ENCODE measurements around the gene MLYCD.

The MLYCD gene

DNA sequence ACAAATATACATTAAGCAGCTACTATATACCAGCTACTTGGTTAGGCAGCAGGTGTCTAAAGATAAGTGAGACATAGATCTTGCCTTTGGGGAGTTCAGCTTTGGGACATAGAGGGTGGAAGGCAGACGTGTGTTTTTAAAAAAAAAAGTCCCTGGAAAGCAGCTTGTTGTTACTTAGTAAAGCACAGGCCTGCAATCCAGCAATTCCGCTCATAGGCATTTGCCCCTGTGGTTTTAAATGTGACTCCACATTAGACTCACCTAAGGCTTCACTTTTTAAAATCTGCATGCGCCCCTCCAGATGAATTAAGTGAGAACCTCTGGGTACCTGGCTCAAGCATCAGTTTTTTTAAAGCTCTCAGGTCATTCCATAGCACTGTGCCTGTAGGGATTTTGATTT, 7.2 kb upstream of the MLYCD start:
- Histone ChIP-seq H3K36me3 (ENCODE audit: control insufficient read depth, insufficient read depth, low read length) (no peaks in the 10 kb centered on the region), H3K4me3 (ENCODE audit: low read depth, low read length) (no peak overlapping the region), H3K9ac (no peak overlapping the region), H3K4me2 (ENCODE audit: low read length) (no peak overlapping the region), H2AFZ (no peak overlapping the region), H3K4me1 (no peaks in the 10 kb centered on the region), H3K9me3 (ENCODE audit: control insufficient read depth, low read length) (no peaks in the 10 kb centered on the region), H3K79me2 (no peaks in the 10 kb centered on the region), H3K27ac (no peak overlapping the region), H3K27me3 (ENCODE audit: control insufficient read depth, insufficient read depth, low read length) (no peaks in the 10 kb centered on the region)
- no peak for TF ChIP-seq CTCF (IDR thresholded peaks at IDR 0.05)

GRCh38 chr16:83895243-83895642, 3.7 kb upstream of the MLYCD start:
- Histone ChIP-seq H3K4me3 (ENCODE audit: low read depth, low read length) (no peak overlapping the region), H3K4me1 (peaks cover 11% of the 10 kb centered on the region), H3K36me3 (ENCODE audit: control insufficient read depth, insufficient read depth, low read length) (no peaks in the 10 kb centered on the region), H3K79me2 (peaks cover 6% of the 10 kb centered on the region), H3K27me3 (ENCODE audit: control insufficient read depth, insufficient read depth, low read length) (no peaks in the 10 kb centered on the region), H3K9me3 (ENCODE audit: control insufficient read depth, low read length) (no peaks in the 10 kb centered on the region), H3K4me2 (ENCODE audit: low read length) (no peak overlapping the region), H3K9ac (no peak overlapping the region), H2AFZ (no peak overlapping the region), H3K27ac (no peak overlapping the region)
- TF ChIP-seq CTCF (IDR thresholded peaks at IDR 0.05): no peak

DNA sequence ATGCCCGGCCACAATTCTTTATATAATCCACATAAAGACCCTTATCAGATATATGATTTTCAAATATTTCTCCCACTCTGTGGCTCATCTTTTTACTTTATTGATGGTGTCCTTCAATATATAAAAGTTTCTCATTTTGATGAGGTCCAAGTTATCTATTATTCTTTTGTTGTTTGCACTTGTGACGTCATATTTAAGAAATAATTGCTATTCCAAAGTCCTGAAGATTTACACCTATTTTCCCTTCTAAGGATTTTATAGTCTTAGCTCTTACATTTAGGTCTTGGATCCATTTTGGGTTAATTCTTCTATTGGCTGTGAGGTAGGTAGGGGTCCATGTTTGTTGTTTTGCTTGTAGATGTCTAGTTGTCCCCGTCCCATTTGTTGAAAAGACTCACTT, 3.0 kb upstream of the MLYCD start:
- Histone ChIP-seq H3K27ac (no peak overlapping the region), H3K9me3 (ENCODE audit: control insufficient read depth, low read length) (no peaks in the 10 kb centered on the region), H3K79me2 (peaks cover 10% of the 10 kb centered on the region), H3K4me2 (ENCODE audit: low read length) (no peak overlapping the region), H3K9ac (no peak overlapping the region), H3K4me1 (peaks cover 15% of the 10 kb centered on the region), H2AFZ (no peak overlapping the region), H3K27me3 (ENCODE audit: control insufficient read depth, insufficient read depth, low read length) (no peaks in the 10 kb centered on the region), H3K36me3 (ENCODE audit: control insufficient read depth, insufficient read depth, low read length) (no peaks in the 10 kb centered on the region), H3K4me3 (ENCODE audit: low read depth, low read length) (no peak overlapping the region)
- TF ChIP-seq CTCF (IDR thresholded peaks at IDR 0.05): no peak

GRCh38 chr16:83899272-83899897, 470 bp downstream of the MLYCD start:
- H3K27ac ChIP-seq: peak overlapping the region; percentile 73

More at GRCh38 chr16:83899272-83899897, 470 bp downstream of the MLYCD start:
- H3K9me3 ChIP-seq (ENCODE audit: control insufficient read depth, low read length): no peaks in the 10 kb centered on the region
- H3K36me3 ChIP-seq (ENCODE audit: control insufficient read depth, insufficient read depth, low read length): no peaks in the 10 kb centered on the region
- peak overlapping the region; percentile 72 for H3K4me3 ChIP-seq (ENCODE audit: low read depth, low read length)
- peak overlapping the region; percentile 68 for H2AFZ ChIP-seq
- no peak for TF ChIP-seq CTCF (IDR thresholded peaks at IDR 0.05)
- H3K4me2 ChIP-seq (ENCODE audit: low read length): peak overlapping the region; percentile 58
- peaks cover 15% of the 10 kb centered on the region for H3K4me1 ChIP-seq
- H3K9ac ChIP-seq: peak overlapping the region; percentile 49
- H3K79me2 ChIP-seq: peaks cover 29% of the 10 kb centered on the region
- H3K27me3 ChIP-seq (ENCODE audit: control insufficient read depth, insufficient read depth, low read length): no peaks in the 10 kb centered on the region

All from parathyroid adenoma (tissue), 2 donors.